SK-N-MC (cell line): Measurements from ENCODE around the gene AGRP.

Experiments
- DNase-seq: peaks from one replicate; pipeline ENCODE4 v3.0.0-alpha.2; 2011; ENCODE audit warnings: low read depth, low spot score
- H3K27ac ChIP-seq: fragments of 200-600 bp; sonication (generic); 2 replicates; pipeline ENCODE4 v1.5.1; 2016; ENCODE audit warnings: mixed run types
- H3K36me3 ChIP-seq: fragments of 200-600 bp; sonication (generic); 2 replicates; pipeline ENCODE4 v1.6.1; 2017; ENCODE audit warnings: antibody characterized with exemption, low read length, mixed read lengths; ENCODE audit not compliant: insufficient read depth
- H3K4me3 ChIP-seq: fragments of 200-600 bp; sonication (generic); 2 replicates; pipeline ENCODE4 v1.5.1; 2016
- H3K9ac ChIP-seq: fragments of 200-600 bp; sonication (generic); 2 replicates; pipeline ENCODE4 v1.8.0; 2017; ENCODE audit warnings: mixed run types, mixed read lengths; ENCODE audit not compliant: insufficient read length
- H3K9me3 ChIP-seq: fragments of 200-600 bp; sonication (generic); 2 replicates; pipeline ENCODE4 v1.6.1; 2017; ENCODE audit warnings: low read depth, mild to moderate bottlenecking, antibody characterized with exemption, low read length, moderate library complexity, mixed read lengths
- EZH2 ChIP-seq: fragments of 200-600 bp; sonication (generic); IDR thresholded peaks from one replicate; pipeline ENCODE4 v1.6.1; 2017; ENCODE audit warnings: antibody characterized with exemption
- FOXP2 ChIP-seq: optimal IDR thresholded peaks from 2 replicates; pipeline ENCODE3; 2011; ENCODE audit warnings: mild to moderate bottlenecking, moderate library complexity; ENCODE audit not compliant: insufficient read depth; ENCODE audit errors: extremely low read length, control extremely low read depth
- POLR2AphosphoS5 ChIP-seq: IDR thresholded peaks from 2 replicates; pipeline ENCODE4 v1.6.1; 2012; ENCODE audit warnings: mild to moderate bottlenecking, low read depth, low read length, borderline replicate concordance

AGRP gene

GRCh38 chr16:67437513-67437912, 45.8 kb downstream of the AGRP start:
- no peak overlapping the region for H3K9ac ChIP-seq
- no peak for DNase-seq
- H3K36me3 ChIP-seq = no peaks in the 10 kb centered on the region
- no peaks in the 10 kb centered on the region for H3K9me3 ChIP-seq
- TF ChIP-seq EZH2 (no peak), FOXP2 (no peak), POLR2AphosphoS5 (no peak)
- no peak overlapping the region for H3K4me3 ChIP-seq
- no peak overlapping the region for H3K27ac ChIP-seq

GRCh38 chr16:67436640-67437193, 46.6 kb downstream of the AGRP start:
- H3K9ac ChIP-seq = no peak overlapping the region

GRCh38 chr16:67435758-67436164, 47.6 kb downstream of the AGRP start:
- Histone ChIP-seq H3K27ac (no peak overlapping the region), H3K9me3 (no peaks in the 10 kb centered on the region), H3K36me3 (no peaks in the 10 kb centered on the region), H3K9ac (no peak overlapping the region), H3K4me3 (no peak overlapping the region)
- no peak for TF ChIP-seq FOXP2
- no peak for TF ChIP-seq EZH2
- DNase-seq = no peak

More at GRCh38 chr16:67436640-67437193, 46.6 kb downstream of the AGRP start:
- Histone ChIP-seq H3K36me3 (no peaks in the 10 kb centered on the region), H3K4me3 (no peak overlapping the region), H3K27ac (no peak overlapping the region), H3K9me3 (no peaks in the 10 kb centered on the region)
- TF ChIP-seq EZH2 (no peak), POLR2AphosphoS5 (no peak), FOXP2 (no peak)
- DNase-seq = no peak

- Histone ChIP-seq H3K4me3 (no peak overlapping the region), H3K9me3 (no peaks in the 10 kb centered on the region), H3K9ac (no peak overlapping the region), H3K27ac (no peak overlapping the region), H3K36me3 (no peaks in the 10 kb centered on the region)
- TF ChIP-seq EZH2 (no peak), POLR2AphosphoS5 (no peak), FOXP2 (no peak)
- no peak for DNase-seq
These were observed 50.1 kb downstream of the AGRP start for GRCh38 chr16:67433131-67433719.
